Hepatocyte (in vitro differentiated cells): ENCODE results near the gene DAP.

Experiments used
- EZH2phosphoT487 ChIP-seq: fragments of 200-600 bp; sonication (generic); IDR thresholded peaks from one replicate; pipeline ENCODE4 v1.6.1; 2018; ENCODE audit warnings: antibody characterized with exemption, mild to moderate bottlenecking, low read depth, moderate library complexity; ENCODE audit not compliant: unreplicated experiment, severe bottlenecking
- TF ChIP-seq, protein P1 (sequence below): fragments of 200-600 bp; sonication (generic); IDR thresholded peaks from 2 replicates; pipeline ENCODE4 v1.5.1; 2016; ENCODE audit warnings: antibody characterized with exemption, mild to moderate bottlenecking; ENCODE audit not compliant: poor library complexity

DNA sequence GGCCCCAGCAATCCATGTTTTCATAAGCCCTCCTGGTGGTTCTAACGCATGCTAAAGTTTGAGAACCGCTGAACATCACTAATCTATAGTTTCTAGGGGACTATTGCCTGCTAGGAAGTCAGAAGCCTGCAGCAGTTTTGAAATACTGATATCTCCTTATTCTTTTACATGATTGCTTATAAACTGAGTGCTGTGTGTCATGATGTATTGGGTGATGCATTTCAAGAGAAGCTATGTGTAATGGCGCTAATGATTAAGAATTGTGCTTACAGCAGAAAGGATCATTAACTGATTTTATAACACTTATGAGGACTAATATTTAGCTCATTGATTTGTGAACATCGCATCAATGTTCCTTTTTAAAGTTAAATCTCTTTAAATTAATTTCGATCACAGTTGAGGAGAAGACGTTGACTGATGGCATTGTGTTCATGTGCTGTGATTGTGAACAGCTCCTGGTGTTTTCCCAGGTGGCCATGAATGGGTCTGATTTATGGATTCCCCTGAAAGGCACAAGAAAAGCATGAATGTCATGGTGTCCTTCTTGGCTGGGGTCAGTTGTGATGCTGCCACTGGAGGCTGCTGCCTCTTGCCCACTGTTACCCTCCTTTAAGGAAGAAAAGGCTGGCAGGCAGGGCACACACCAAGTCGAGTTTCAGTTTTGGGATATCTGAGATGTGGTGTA, 12.0 kb upstream of the DAP start:
- TF ChIP-seq, protein P1, sequence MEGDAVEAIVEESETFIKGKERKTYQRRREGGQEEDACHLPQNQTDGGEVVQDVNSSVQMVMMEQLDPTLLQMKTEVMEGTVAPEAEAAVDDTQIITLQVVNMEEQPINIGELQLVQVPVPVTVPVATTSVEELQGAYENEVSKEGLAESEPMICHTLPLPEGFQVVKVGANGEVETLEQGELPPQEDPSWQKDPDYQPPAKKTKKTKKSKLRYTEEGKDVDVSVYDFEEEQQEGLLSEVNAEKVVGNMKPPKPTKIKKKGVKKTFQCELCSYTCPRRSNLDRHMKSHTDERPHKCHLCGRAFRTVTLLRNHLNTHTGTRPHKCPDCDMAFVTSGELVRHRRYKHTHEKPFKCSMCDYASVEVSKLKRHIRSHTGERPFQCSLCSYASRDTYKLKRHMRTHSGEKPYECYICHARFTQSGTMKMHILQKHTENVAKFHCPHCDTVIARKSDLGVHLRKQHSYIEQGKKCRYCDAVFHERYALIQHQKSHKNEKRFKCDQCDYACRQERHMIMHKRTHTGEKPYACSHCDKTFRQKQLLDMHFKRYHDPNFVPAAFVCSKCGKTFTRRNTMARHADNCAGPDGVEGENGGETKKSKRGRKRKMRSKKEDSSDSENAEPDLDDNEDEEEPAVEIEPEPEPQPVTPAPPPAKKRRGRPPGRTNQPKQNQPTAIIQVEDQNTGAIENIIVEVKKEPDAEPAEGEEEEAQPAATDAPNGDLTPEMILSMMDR = no peak
- no peak for TF ChIP-seq EZH2phosphoT487
